ENCODE results near the gene ZBTB44.

The ZBTB44 gene

DNA sequence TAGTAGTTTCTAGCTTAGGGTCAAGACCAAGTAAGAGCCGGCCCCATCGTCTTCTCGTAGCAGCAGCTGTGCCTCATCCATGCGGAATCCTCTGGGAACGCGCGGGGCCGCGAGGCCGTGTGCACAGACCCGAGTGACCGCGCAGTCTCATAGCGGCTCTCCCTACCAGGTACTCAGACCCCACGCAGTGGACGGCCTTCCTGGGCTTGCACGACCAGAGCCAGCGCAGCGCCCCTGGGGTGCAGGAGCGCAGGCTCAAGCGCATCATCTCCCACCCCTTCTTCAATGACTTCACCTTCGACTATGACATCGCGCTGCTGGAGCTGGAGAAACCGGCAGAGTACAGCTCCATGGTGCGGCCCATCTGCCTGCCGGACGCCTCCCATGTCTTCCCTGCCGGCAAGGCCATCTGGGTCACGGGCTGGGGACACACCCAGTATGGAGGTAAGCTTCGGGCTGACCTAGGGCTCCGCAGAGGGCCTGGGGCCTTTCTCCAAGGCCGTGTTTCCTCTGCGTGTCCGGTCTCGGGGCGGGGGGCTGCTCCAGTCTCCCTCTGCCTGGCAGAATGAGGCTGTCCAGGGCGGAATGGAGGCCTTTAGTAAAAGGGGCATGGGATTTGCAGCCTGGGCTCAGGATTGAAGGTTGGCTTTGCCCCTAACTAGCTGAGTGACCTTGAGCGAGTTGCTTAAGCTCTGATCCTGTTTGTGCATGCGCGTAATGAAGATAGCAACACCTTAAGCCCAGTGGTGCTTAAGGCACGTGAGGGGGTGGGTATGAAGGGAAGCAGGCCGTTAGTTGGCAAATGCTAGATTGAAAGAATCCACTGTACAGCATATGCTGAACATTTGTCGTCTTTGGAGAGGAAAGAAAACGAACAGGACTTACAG, 106.2 kb downstream of the ZBTB44 start:
- no peak overlapping the region for H3K4me3 ChIP-seq (ENCODE audit: low read depth, low read length)
- in situ Hi-C loops (cut with HindIII; ENCODE audit: low sequenced_read_pairs), result no loop called here
- TF ChIP-seq, protein P1, sequence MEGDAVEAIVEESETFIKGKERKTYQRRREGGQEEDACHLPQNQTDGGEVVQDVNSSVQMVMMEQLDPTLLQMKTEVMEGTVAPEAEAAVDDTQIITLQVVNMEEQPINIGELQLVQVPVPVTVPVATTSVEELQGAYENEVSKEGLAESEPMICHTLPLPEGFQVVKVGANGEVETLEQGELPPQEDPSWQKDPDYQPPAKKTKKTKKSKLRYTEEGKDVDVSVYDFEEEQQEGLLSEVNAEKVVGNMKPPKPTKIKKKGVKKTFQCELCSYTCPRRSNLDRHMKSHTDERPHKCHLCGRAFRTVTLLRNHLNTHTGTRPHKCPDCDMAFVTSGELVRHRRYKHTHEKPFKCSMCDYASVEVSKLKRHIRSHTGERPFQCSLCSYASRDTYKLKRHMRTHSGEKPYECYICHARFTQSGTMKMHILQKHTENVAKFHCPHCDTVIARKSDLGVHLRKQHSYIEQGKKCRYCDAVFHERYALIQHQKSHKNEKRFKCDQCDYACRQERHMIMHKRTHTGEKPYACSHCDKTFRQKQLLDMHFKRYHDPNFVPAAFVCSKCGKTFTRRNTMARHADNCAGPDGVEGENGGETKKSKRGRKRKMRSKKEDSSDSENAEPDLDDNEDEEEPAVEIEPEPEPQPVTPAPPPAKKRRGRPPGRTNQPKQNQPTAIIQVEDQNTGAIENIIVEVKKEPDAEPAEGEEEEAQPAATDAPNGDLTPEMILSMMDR (IDR thresholded peaks at IDR 0.05; ENCODE audit: low read depth, low read length), result no peak
- DNase-seq (ENCODE audit: low read depth, low spot score), result no peak

DNA sequence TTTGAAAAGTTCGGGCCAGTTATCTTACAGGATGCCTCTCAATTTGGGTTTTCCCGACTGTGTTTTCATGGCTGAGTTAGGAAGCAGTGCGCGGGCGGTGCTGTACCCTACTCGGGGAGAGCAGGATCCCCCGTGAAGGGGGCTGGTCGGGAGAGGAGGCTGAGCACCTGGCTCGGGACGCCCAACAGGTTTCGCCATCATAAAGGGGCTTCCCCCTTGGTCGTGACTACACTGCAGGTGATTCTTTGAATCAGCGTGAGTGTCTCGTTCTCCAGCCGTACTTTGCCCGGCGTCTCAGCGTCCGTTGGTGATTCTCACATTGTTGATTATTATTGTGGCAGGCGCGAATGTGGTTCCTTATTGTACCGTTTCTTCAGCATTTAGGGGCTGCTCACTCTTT, 108.6 kb downstream of the ZBTB44 start:
- no peak for DNase-seq (ENCODE audit: low read depth, low spot score)
- no peak overlapping the region for H3K4me3 ChIP-seq (ENCODE audit: low read depth, low read length)
- TF ChIP-seq, protein P1 (IDR thresholded peaks at IDR 0.05; ENCODE audit: low read depth, low read length), result no peak
- in situ Hi-C loops (cut with HindIII; ENCODE audit: low sequenced_read_pairs), result no loop called here

DNA sequence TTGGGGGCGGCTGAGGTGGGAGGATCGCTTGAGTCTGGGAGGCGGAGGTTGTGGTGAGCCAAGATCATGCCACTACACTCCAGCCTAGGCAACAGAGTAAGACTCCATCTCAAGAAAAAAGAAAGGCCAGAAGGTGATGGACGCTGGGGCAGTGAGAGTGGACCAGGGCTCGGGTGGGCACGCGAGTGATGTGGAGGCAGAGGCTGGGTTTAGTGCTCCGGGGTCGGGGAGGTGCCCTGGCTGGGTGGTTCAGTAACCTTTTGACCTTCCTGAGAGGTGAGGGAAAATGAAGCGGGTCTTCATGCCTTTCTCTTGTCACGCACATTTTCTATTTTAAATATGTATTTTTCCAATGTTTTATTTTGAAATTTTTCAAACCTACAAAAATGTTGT, 110.0 kb downstream of the ZBTB44 start:
- TF ChIP-seq, protein P1 (IDR thresholded peaks at IDR 0.05; ENCODE audit: low read depth, low read length), result no peak
- no peak for DNase-seq (ENCODE audit: low read depth, low spot score)
- no peak overlapping the region for H3K4me3 ChIP-seq (ENCODE audit: low read depth, low read length)
- in situ Hi-C loops (cut with HindIII; ENCODE audit: low sequenced_read_pairs), result no loop called here

DNA sequence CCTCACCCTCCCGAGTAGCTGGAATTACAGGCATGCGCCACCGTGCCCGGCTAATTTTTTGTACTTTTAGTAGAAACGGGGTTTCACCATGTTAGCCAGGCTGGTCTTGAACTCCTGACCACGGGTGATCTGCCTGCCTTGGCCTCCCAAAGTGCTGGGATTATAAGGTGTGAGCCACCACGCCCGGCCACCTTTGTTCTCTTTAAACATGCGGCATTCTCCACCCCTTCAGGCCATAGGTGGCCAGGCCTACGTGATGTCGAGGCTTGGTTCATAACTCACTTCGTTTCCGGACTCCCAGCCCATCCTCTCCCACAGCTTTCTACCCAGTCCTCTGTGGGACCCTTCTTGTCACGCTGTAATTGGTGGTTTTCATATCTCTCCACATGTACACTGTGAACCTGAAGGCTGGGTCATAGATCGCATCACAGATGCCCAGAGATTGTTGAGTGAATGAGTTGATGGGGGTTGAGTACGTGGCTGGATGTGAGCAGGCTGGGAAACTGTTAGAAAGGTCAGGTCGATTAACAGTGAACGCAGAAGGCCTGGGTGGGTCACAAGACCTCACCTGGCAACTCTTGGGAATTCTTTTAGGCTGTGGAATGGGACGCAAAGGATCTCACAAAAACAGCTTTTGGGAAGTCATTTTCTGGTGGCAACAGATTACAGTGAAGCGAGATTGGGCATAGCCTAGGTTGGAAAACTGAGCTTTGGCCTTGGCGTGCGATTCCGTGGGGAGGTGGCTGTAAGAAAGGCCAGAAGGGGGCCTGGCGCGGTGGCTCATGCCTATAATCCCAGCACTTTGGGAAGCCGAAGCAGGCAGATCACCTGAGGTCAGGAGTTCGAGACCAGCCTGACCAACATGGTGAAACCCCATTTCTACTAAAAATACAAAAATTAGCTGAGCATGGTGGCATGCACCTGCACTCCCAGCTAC, 110.7 kb downstream of the ZBTB44 start:
- in situ Hi-C loops (cut with HindIII; ENCODE audit: low sequenced_read_pairs), result no loop called here
- DNase-seq (ENCODE audit: low read depth, low spot score), result no peak
- TF ChIP-seq, protein P1 (IDR thresholded peaks at IDR 0.05; ENCODE audit: low read depth, low read length), result no peak
- no peak overlapping the region for H3K4me3 ChIP-seq (ENCODE audit: low read depth, low read length)

- in situ Hi-C loops (cut with HindIII; ENCODE audit: low sequenced_read_pairs), result no loop called here
These were observed 111.7 kb downstream of the ZBTB44 start for GRCh38 chr11:130202818-130203689.

More at GRCh38 chr11:130202818-130203689, 111.7 kb downstream of the ZBTB44 start:
- TF ChIP-seq, protein P1 (IDR thresholded peaks at IDR 0.05; ENCODE audit: low read depth, low read length), result no peak
- no peak overlapping the region for H3K4me3 ChIP-seq (ENCODE audit: low read depth, low read length)
- DNase-seq (ENCODE audit: low read depth, low spot score), result no peak

Measured in astrocyte of the spinal cord (primary cell).